ENCODE data around the gene RRP1.
"Not testable (repeated sequence)": the region's sequence is repeated elsewhere in the genome, so short reads cannot be mapped to it uniquely, and the experiment has no call there.

RRP1 gene

GRCh38 chr21:43834146-43834905 is 44.9 kb downstream of the RRP1 start:
- TF ChIP-seq CTCF (conservative IDR thresholded peaks at IDR 0.05; ENCODE audit: low read length): no peak
- no peak for DNase-seq (ENCODE audit: low read depth)
- H3K4me3 ChIP-seq (ENCODE audit: low read length): no peak overlapping the region

DNA sequence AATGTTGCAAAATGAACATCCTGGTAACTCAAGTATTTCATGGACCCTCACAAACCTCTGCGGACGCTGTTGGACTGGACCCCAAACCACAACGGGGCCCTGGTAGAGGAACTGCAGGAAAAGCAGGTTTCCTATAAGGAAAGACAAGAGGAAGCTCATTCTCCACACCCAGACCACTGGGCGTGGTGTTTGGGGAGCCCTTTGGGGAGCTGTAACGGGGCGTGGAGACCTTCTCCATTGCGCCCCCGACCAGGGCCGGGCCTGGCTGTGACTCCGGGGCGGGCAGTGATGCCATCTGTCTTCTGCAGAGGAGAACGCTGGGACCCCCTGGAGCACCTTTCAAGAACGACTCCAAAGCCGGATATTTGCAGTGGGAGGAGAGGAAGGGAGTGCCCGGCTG is 45.7 kb downstream of the RRP1 start:
- DNase-seq (ENCODE audit: low read depth): no peak
- no peak for TF ChIP-seq CTCF (conservative IDR thresholded peaks at IDR 0.05; ENCODE audit: low read length)
- no peak overlapping the region for H3K4me3 ChIP-seq (ENCODE audit: low read length)

DNA sequence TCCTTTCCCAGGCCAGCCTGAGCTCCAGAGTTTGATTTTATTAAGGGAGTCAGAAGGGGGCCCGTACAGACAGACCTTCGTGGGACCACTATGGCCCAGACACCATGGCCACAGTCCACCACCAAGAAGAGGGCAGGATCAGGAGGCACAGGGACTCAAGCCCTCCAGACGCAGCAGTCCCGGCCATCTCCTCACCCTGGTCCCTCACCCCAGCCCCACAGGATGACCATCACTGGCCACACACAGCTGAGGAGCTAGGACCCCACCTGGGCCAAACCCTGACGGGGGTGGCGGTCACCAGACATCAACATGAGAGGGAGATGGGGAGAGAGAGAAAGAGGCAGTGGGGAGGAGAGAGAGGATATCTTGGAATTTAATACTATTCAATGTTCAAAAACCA is 46.5 kb downstream of the RRP1 start:
- no peak overlapping the region for H3K4me3 ChIP-seq (ENCODE audit: low read length)
- TF ChIP-seq CTCF (conservative IDR thresholded peaks at IDR 0.05; ENCODE audit: low read length): no peak
- DNase-seq (ENCODE audit: low read depth): no peak

- DNase-seq (ENCODE audit: low read depth): no peak
- no peak for TF ChIP-seq CTCF (conservative IDR thresholded peaks at IDR 0.05; ENCODE audit: low read length)
- no peak overlapping the region for H3K4me3 ChIP-seq (ENCODE audit: low read length)
Measured at GRCh38 chr21:43836616-43837015, 47.2 kb downstream of the RRP1 start.

DNA sequence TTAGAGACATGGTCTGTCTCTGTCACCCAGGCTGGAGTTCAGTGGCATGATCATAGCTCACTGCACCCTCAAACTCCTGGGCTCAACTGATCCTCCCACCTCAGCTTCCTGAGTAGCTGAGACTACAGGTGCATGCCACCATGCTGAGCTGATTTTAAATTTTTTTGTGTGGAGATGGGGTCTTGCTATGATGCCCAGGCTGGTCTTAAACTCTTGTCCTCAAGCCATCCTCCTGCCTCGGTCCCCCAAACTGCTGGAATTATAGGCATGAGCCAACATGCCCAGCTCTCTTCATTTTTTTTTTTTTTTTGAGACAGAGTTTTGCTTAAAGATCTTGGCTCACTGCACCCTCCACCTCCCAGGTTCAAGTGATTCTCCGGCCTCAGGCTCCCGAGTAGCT is 50.9 kb downstream of the RRP1 start:
- H3K4me3 ChIP-seq (ENCODE audit: low read length): no peak overlapping the region
- no peak for DNase-seq (ENCODE audit: low read depth)
- no peak for TF ChIP-seq CTCF (conservative IDR thresholded peaks at IDR 0.05; ENCODE audit: low read length)

DNA sequence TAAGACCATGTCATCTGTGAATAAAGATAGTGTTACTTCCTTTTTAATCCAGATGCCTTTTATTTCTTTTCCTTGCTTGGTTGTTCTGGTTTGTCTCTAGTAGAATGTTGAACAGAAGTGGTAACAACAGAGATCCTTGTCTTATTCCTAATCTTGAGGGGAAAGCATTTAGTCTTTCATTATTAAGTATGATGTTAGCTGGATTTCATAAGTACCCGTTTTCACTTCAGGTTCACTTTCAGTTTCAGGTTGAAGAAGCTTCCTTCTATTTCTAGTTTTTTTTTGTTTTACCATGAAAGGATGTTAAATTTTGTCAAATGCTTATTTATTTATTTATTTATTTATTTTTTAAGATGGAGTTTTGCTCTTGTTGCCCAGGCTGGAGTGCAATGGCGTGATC is 53.4 kb downstream of the RRP1 start:
- no peak overlapping the region for H3K4me3 ChIP-seq (ENCODE audit: low read length)
- TF ChIP-seq CTCF (conservative IDR thresholded peaks at IDR 0.05; ENCODE audit: low read length): no peak
- no peak for DNase-seq (ENCODE audit: low read depth)

GRCh38 chr21:43844906-43845305 is 55.5 kb downstream of the RRP1 start:
- not testable (repeated sequence) for DNase-seq (ENCODE audit: low read depth); H3K4me3 ChIP-seq (ENCODE audit: low read length)
